Occipital lobe (tissue), 2 donors: ENCODE data around the gene AMPH. TPM values are rescaled to one million over a fixed set of nuclear protein-coding genes. Genes with fewer than 3 reads are reported as not detected.
"Not testable (repeated sequence)": the region's sequence is repeated elsewhere in the genome, so short reads cannot be mapped to it uniquely, and the experiment has no call there.

Experiments used
- DNase-seq: peaks from one replicate; lab custom pipeline; 2025; lab: John Stamatoyannopoulos, UW
- total RNA-seq: library from RNA; depleted of rRNA; stranded (reverse); fragments of >200 nt; gene quantifications from one replicate; pipeline ENCODE4 v1.2.3, GENCODE V29; 2014

AMPH gene
- total RNA-seq, 1 donor from 2014 or later = 17.0 TPM

DNA sequence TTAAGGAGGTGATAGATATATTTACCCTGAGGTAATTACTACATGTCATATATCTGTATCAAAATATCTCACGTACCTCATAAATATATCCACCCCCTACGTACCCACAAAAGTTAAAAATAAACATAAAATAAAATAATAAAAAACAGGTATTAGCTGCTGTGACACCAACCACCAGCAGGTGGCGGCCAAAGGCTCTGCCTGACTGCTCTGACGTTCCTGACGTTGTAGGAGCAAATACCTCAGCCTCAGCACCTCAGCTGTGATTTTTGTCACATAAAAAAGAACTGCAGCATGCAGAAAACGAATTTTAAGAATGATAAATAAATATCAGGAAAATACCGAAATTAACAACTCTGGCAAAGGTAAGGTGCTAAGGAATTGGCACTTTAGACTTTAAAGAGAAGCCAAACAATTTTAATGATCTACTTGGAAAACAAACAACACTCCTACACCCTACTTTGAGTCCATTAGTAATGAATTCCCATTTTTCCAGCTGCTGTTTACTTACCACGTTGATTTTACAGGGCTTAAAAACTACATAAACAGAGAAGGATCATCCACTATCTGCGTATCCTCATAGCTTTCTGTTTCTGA is 232.3 kb downstream of the AMPH start:
- peak; percentile 11 for DNase-seq

DNA sequence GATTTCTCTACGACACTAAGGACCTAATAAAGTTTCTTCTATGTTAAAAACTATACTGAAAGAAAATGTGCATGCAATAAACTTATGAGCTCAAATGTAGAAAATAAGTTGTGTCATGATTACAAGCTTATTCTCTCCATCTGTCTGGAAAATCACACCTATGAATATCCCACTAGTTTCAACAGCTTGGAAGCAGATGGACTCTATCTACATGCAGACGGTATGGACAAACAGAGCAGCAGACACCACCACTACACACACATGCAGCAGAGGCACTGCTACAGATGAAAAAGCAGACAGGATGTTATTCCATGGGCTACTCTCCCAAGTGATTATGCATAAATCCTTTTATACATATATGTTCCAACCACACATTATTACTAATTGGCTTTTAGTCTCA is 234.3 kb downstream of the AMPH start:
- DNase-seq = no peak

- DNase-seq = not testable (repeated sequence)
Measured at GRCh38 chr7:38395921-38396552, 235.1 kb downstream of the AMPH start.

DNA sequence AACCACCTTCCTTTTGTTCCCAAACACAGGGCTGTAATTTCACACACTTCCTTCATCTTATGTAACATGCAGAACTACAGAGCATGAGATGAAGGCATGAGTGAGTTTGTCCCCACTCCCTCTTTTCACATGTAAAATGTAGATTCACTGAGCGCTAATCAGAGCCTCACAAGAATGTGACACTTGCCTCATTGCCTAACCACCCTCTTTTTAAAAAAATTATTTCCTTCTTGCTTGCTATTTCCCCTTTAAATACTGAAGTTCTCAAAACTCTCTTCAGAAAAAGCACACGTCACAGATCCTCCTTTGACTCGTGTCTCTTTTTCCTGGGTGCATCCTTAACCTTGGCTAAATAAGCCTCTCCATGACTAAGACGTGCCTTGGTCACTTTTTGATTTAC is 236.5 kb downstream of the AMPH start:
- no peak for DNase-seq

GRCh38 chr7:38393874-38394273 is 237.3 kb downstream of the AMPH start:
- DNase-seq = no peak

GRCh38 chr7:38391751-38392150 is 239.4 kb downstream of the AMPH start:
- no peak for DNase-seq

GRCh38 chr7:38385682-38386081 is 245.5 kb downstream of the AMPH start:
- no peak for DNase-seq

GRCh38 chr7:38383281-38383680 is 247.9 kb downstream of the AMPH start:
- no peak for DNase-seq

DNA sequence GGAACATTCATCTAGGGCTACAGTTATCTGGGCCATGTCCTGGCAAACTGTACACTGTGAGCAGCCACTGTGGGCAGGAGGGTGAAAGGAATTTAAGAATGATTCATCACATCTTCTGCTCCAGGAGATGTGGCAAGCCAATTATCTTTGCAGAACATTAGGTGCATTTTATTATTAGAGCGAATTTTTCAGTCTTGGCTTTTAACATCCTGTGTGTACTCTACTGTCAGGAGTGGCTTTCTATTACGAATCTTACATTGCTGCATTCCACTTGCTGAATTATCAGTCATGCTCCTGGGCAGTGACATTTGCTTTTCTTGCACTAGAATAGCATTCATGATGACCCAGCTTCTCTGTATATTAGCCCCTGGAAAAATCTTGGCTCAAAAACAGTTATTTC is 248.5 kb downstream of the AMPH start:
- DNase-seq = no peak

DNA sequence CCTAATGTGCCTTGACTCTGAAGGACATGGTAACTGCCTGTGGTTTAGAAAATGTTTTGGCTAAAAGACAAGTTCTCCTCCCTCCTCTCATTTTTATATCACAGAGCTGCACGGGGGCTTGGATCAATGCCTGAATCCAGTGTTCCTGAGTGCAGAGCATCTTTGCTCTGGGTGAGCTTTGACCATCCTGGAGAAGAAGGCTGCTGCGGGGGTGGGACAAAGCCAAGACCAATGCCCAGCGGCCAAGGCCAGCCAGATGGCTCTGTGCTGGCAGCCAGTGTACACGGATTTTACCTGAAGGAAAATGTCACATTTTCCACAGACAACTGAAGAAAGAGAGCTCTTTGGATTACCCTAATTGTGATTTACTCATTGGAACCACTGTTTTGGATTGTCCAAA is 255.7 kb downstream of the AMPH start:
- no peak for DNase-seq

- no peak for DNase-seq
Measured at GRCh38 chr7:38374507-38374906, 256.7 kb downstream of the AMPH start.

DNA sequence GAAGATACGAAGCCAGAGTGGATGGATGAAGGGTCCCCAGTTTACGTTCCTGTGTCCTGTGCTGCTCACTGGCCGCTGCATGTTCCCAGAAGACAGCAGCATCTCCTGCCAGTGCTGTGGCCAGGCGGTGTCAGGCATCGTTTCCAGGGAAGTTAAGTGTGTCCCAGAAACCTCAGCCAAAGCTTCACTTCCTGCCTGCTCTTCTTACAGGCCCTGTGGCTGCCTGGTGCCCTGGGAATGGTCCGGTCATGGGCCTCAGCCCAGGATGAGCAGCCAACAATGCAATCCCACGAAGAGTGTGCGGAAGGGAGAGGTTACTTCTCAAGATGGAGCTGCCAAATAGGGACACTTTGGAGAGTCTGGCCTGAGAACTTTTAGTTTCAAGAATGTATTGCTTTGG is 258.0 kb downstream of the AMPH start:
- DNase-seq = no peak

DNA sequence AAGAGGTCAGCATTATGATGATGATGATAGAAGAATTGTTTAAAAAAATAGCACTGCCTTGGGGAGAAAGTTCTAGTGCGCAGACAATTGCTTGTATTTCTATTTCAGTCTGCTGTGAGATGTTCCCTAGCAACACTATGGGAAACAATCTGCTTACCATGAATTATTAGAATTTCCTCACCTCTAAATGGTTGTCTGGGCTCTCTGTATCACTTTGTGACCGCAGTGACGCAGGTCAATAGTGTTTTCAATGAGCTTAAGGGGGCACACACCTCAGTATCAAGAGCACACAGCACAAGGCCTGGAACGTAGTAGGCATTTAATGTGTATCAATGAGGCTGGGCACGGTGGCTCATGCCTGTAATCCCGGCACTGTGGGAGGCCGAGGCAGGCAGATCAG is 258.9 kb downstream of the AMPH start:
- DNase-seq = no peak

DNA sequence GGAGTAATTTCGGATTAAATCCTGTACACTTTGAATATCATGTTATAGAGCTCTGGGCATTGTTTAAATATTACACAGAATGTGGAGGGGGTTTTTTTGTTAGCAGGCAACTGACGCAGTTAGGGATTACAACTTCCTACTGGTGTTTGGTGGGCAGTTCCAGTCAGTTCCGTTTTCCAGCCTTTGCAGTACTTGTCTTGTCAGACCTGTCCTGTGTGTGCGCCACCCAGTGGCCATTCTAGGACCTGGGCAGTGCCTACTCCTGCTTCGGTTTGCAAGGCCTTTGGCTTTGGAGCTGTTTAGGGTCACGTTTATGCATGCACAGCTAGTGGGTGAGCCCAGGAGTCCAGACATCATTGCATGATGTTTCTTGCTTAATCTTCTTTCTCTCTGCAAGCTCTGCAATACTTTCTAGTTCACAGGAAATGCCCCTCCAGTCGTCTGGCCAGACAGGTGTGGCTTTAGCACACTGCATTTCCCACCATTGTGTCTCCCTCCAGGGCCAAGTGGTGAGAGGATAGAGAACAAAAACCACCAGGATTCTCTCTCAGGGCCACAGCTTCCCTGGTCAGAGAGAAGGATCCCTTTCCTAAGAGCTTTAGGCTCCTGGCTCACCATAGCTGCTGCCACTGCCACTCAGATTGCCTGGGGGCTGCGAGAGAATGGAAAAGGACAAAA is 261.2 kb downstream of the AMPH start:
- DNase-seq = peak; percentile 85

GRCh38 chr7:38368191-38368605 is 263.0 kb downstream of the AMPH start:
- DNase-seq = no peak

GRCh38 chr7:38367301-38367890 is 263.8 kb downstream of the AMPH start:
- DNase-seq = no peak

- not testable (repeated sequence) for DNase-seq
Measured at GRCh38 chr7:38363379-38363778, 267.8 kb downstream of the AMPH start.

GRCh38 chr7:38362611-38363237 is 268.4 kb downstream of the AMPH start:
- DNase-seq = not testable (repeated sequence)

DNA sequence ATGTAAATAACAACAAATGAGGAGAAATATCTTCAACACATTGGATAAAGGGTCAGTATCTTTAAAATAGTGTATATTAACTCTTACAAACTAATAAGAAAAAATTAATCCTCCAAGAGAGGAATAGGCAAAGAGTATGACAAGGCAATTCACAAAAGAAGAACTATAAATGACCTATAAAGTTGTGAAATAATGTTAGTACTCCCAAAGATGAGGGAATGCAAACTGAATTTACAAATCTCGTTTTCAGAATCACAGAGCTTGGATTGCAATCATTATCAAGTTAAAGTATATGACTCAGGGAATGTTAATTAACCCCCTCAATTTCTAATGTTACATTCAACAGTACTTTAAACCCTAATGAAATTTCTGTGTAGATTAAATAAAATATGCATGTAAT is 270.4 kb downstream of the AMPH start:
- DNase-seq = no peak

- not testable (repeated sequence) for DNase-seq
Measured at GRCh38 chr7:38359071-38359601, 272.0 kb downstream of the AMPH start.

DNA sequence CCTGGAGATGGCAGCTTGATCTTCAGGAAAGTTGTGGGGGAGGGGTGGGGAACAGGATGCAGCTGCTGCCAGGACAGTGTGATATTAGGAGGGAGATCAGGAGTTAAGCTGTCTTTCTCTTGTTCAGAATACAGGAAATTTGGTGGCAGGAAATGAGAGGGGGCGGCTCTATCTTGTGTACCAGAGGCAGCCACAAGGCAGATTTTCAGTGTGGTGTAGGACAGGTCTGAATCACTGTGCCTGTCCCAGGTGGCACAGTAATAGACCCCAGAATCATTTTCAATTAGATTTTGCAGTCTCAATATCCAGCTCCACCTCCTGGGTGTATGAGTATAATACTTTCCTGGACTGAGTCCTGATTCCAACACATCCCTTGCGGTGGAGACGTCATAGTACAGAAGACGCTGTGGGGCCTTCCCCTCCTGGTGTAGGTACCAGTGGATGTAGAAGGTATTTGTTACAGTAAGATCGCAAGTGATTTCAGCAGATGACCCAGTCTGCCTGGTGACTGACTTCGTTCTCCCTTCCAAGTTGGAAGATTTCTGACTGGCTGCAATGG is 272.8 kb downstream of the AMPH start:
- DNase-seq = not testable (repeated sequence)
